ENCODE data around the gene RIMKLB.
"Not testable (repeated sequence)": the region's sequence is repeated elsewhere in the genome, so short reads cannot be mapped to it uniquely, and the experiment has no call there.

DNA sequence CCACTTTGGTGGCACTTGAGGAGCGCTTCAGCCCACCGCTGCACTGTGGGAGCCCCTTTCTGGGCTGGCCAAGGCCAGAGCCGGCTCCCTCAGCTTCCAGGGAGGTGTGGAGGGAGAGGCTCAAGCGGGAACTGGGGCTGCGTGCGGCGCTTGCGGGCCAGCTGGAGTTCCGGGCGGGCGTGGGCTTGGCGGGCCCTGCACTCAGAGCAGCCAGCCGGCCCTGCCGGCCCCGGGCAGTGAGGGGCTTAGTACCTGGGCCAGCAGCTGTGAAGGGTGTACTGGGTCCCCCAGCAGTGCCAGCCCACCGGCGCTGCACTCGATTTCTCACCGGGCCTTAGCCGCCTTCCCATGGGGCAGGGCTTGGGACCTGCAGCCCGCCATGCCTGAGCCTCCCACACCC is 96.8 kb downstream of the RIMKLB start:
- not testable (repeated sequence) for TF ChIP-seq POLR2A (IDR thresholded peaks at IDR 0.05)
- TF ChIP-seq, protein P1, sequence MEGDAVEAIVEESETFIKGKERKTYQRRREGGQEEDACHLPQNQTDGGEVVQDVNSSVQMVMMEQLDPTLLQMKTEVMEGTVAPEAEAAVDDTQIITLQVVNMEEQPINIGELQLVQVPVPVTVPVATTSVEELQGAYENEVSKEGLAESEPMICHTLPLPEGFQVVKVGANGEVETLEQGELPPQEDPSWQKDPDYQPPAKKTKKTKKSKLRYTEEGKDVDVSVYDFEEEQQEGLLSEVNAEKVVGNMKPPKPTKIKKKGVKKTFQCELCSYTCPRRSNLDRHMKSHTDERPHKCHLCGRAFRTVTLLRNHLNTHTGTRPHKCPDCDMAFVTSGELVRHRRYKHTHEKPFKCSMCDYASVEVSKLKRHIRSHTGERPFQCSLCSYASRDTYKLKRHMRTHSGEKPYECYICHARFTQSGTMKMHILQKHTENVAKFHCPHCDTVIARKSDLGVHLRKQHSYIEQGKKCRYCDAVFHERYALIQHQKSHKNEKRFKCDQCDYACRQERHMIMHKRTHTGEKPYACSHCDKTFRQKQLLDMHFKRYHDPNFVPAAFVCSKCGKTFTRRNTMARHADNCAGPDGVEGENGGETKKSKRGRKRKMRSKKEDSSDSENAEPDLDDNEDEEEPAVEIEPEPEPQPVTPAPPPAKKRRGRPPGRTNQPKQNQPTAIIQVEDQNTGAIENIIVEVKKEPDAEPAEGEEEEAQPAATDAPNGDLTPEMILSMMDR (IDR thresholded peaks at IDR 0.05), result not testable (repeated sequence)

All from vagina (tissue), 2 donors.